ENCODE results near the gene DNAJC17. TPM values are rescaled to one million over a fixed set of nuclear protein-coding genes. Genes with fewer than 3 reads are reported as not detected.

DNAJC17 gene
- total and polyA plus RNA-seq, 2 of the 13 experiments (the other 11 are each of a cell fraction or from before 2014, with no cell fraction given): 22.2 to 26.5 TPM

DNA sequence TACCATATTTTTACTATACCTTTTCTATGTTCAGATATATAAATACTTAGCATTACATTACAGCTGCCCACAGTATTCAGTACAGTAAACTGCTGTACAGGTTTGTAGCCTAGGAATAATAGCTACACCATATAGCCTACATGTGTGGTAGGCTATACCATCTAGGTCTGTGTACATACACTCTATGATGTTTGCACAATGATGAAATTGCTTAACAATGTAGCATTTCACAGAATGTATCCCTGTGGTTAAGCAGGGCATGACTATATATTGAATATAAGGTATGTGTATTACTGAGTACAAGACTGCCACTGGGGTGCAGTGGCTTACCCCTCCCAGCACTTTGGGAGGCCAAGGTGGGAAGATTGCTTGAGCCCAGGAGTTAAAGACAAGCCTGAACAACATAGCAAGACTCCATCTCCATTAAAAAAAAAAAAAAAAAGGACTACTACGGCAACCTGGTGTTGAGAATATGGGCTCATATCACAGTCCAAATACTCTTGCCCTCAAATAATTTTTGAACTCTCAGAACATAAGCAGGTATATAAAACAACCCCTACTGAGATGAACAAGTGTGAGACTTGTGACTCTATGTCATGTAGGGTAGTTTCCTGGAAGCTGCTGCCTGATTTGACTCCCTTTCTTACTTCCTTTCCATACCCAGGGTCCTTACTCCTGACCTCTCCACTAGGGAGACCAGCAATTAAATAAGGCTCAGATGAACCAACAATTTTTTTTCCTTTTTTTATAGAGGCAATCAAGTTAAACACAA is 16.5 kb upstream of the DNAJC17 start (continued):
- TF ChIP-seq ZNF749 (CRISPR knock-in tag; IDR thresholded peaks at IDR 0.05; ENCODE audit: borderline replicate concordance): no peak
- peak; percentile 93 for TF ChIP-seq CEBPB (IDR thresholded peaks at IDR 0.05; ENCODE audit: borderline replicate concordance, low read depth, low read length)
- peak in 1 of 2 experiments; percentile 57; a peak in 2 of 4 replicates for TF ChIP-seq EP300 (IDR thresholded peaks at IDR 0.05; ENCODE audit: low read depth in 2 of 2, low read length in 2 of 2)
- TF ChIP-seq EP300 (CRISPR knock-in tag; IDR thresholded peaks at IDR 0.05; ENCODE audit: borderline replicate concordance): no peak; the same call in 1 of the 2 replicates
- peak; percentile 42; the same call in 1 of the 2 replicates for TF ChIP-seq TBX3 (IDR thresholded peaks at IDR 0.05; ENCODE audit: borderline replicate concordance)
- no peak for TF ChIP-seq STAG1 (CRISPR knock-in tag; IDR thresholded peaks at IDR 0.05)
- no peak for TF ChIP-seq CREB1 (IDR thresholded peaks at IDR 0.05)
- peak; percentile 33; the same call in 1 of the 2 replicates for TF ChIP-seq CREB1 (CRISPR knock-in tag; IDR thresholded peaks at IDR 0.05)
- TF ChIP-seq HMG20B (CRISPR knock-in tag; conservative IDR thresholded peaks at IDR 0.05): 0 out of 2 replicates have a peak, but pooled peaks have one; percentile 34
- TF ChIP-seq YEATS4 (CRISPR knock-in tag; IDR thresholded peaks at IDR 0.05; ENCODE audit: borderline replicate concordance): no peak
- no peak for TF ChIP-seq SNAI1 (CRISPR knock-in tag; IDR thresholded peaks at IDR 0.05; ENCODE audit: borderline replicate concordance)
- TF ChIP-seq NCOA5 (CRISPR knock-in tag; IDR thresholded peaks at IDR 0.05): no peak
- TF ChIP-seq NFE2 (CRISPR knock-in tag; IDR thresholded peaks at IDR 0.05): no peak

DNA sequence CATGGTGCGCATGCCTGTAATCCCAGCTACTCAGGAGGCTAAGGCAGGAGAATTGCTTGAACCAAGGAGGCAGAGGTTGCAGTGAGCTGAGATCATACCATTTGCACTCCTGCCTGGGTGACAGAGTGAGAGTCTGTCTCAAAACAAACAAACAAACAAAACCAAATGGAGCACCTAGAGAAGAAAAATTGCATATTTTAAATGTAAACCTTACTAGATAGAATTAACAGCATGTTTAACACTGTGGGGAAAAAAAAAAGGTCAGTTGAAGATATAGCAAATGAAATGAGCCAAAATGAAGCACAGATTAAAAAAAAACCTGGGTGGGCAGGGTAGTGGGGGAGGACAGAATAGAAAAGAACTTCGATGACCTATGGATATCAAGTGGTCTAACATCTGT is 13.9 kb upstream of the DNAJC17 start:
- no peaks in the 10 kb centered on the region for H3K79me2 ChIP-seq (ENCODE audit: insufficient read depth, low read length)
- ATAC-seq (no peak), FAIRE-seq (no peak), DNase-seq (ENCODE audit: low spot score) (no peak)
- H3K4me1 ChIP-seq (ENCODE audit: insufficient read depth, low read length): peaks cover 33% of the 10 kb centered on the region
- no peaks in the 10 kb centered on the region for H3K9me3 ChIP-seq (ENCODE audit: low read length)
- in situ Hi-C loops (cut with HindIII; ENCODE audit: extremely low pct_ligation_motif_present, low pct_unique_long_range_greater_than_20kb): no loop called here
- H3K4me2 ChIP-seq (ENCODE audit: low read depth, low read length): no peak overlapping the region
- no TSS peak for BruUV-seq (replicated peaks)
- H3K9ac ChIP-seq (ENCODE audit: insufficient read depth, low read depth, low read length): no peak overlapping the region
- no peaks in the 10 kb centered on the region for H3K27me3 ChIP-seq (ENCODE audit: control insufficient read depth in 1 of 2, insufficient read depth in 2 of 2, low read length in 2 of 2)
- H3K4me3 ChIP-seq (replicated peaks in 1 of 3; ENCODE audit: insufficient read depth in 1 of 3, low read depth in 2 of 3, low read length in 3 of 3): no peak overlapping the region
- no peaks in the 10 kb centered on the region for H3K36me3 ChIP-seq (replicated peaks in 1 of 2; ENCODE audit: control insufficient read depth in 1 of 2, insufficient read depth in 2 of 2, low read length in 2 of 2)
- H4K20me1 ChIP-seq (ENCODE audit: insufficient read depth, low read length): no peaks in the 10 kb centered on the region
- intact Hi-C loops (cut with micrococcal nuclease; ENCODE audit: unreplicated experiment): no loop called here
- POLR2A ChIA-PET: no interaction called here
- 95% methylated on average over 2 of the region's 2 CpGs for WGBS (ENCODE audit: low lambda C conversion rate)
- H2AFZ ChIP-seq (ENCODE audit: low read length): no peak overlapping the region
- CTCF ChIA-PET (ENCODE audit: low intra/inter-chr PET ratio, low total read pairs): no interaction called here
- no peak overlapping the region for H3K27ac ChIP-seq (ENCODE audit: extremely low read length, insufficient read depth, low read length)
- no peak for TF ChIP-seq CSRNP2 (CRISPR knock-in tag; conservative IDR thresholded peaks at IDR 0.05; ENCODE audit: low read depth)
- TF ChIP-seq ZNF446 (CRISPR knock-in tag; IDR thresholded peaks at IDR 0.05): no peak
- TF ChIP-seq ZNF256 (CRISPR knock-in tag; conservative IDR thresholded peaks at IDR 0.05): no peak
- TF ChIP-seq PAXIP1 (CRISPR knock-in tag; conservative IDR thresholded peaks at IDR 0.05): no peak
- TF ChIP-seq ZNF362 (CRISPR knock-in tag; IDR thresholded peaks at IDR 0.05; ENCODE audit: borderline replicate concordance): no peak

All from HepG2 (cell line).